ENCODE measurements around the gene FERMT3.
"Not testable (repeated sequence)": the region's sequence is repeated elsewhere in the genome, so short reads cannot be mapped to it uniquely, and the experiment has no call there.

Gene FERMT3

GRCh38 chr11:64235437-64236161 lies 29.1 kb downstream of the FERMT3 start:
- no peak for DNase-seq (ENCODE audit: low spot score)

DNA sequence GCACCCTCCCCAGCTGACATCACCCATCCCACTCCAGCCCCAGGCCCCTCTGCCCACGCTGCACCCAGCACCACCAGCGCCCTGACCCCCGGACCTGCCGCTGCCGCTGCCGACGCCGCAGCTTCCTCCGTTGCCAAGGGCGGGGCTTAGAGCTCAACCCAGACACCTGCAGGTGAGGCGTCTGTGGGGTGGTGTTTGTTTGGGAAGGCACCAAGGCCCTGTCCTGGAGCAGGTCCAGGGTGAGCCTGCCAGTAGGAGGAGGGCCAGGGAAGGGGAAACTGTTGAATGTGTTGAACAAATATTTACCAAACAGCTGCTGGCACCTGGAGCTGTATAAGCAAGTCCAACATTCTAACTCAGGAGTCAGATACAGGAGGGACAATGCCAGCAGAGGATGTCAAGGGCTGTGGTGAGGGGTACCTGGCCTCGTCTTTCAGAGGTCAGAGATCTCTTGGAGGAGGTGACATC lies 31.0 kb downstream of the FERMT3 start:
- DNase-seq (ENCODE audit: low spot score), result no peak

DNA sequence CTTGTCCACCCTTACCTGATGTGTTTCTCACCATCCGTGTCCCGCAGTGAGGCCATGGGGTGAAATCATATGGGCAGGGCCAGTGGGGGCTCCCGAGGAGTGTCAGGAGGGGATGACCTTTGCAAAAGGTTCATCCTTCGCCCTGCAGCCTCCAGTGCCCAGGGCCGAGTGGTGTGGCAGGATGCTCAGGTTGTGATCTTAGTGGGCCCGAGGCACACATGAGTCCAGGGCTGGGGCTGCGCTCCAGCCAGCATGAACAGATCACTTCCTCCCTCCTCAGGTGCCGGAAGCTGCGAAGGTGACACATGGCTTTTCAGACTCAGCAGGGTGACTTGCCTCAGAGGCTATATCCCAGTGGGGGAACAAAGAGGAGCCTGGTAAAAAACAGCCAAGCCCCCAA lies 31.6 kb downstream of the FERMT3 start:
- DNase-seq (ENCODE audit: low spot score), result no peak

- DNase-seq (ENCODE audit: low spot score), result no peak
Observed at GRCh38 chr11:64238999-64239398, 32.5 kb downstream of the FERMT3 start.

GRCh38 chr11:64239662-64240434 lies 33.3 kb downstream of the FERMT3 start:
- DNase-seq (ENCODE audit: low spot score), result no peak

GRCh38 chr11:64240435-64241240 lies 34.1 kb downstream of the FERMT3 start, which contains the start of gene FKBP2:
TSS of gene FKBP2 (plus strand) at chr11:64241095. CDS start at chr11:64242388, 1,293 bp downstream.
- DNase-seq (ENCODE audit: low spot score), result peak; percentile 97

- DNase-seq (ENCODE audit: low spot score), result peak; percentile 100
Observed at GRCh38 chr11:64241241-64241490, 34.6 kb downstream of the FERMT3 start.

- DNase-seq (ENCODE audit: low spot score), result no peak
Observed at GRCh38 chr11:64241491-64242374, 35.2 kb downstream of the FERMT3 start.

DNA sequence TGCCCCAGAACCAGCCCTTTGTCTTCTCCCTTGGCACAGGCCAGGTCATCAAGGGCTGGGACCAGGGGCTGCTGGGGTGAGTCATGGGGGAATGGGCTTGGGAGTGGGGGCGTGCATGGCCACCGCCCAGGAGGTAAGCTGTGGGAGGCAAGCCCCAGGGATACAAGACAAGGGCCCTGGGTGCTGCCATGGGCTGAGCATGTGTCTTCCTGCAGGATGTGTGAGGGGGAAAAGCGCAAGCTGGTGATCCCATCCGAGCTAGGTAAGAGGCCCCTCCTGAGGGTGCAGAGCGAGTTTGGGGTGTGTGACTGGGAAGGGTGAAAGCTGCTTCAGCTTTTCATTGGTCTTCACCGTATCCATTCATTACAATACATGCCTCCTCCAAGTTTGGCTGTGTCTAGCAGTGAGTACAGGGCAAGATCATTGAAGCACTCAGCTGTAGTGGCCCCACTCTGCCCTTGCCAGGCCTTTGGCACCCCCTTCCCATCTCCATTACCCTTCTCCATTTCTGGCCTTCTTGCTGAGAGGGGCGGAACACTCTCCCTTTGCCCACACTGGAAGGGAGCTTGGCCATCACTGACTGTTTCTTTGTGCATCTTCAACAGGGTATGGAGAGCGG lies 36.8 kb downstream of the FERMT3 start:
- no peak for DNase-seq (ENCODE audit: low spot score)

- no peak for DNase-seq (ENCODE audit: low spot score)
Observed at GRCh38 chr11:64244107-64244506, 37.6 kb downstream of the FERMT3 start.

DNA sequence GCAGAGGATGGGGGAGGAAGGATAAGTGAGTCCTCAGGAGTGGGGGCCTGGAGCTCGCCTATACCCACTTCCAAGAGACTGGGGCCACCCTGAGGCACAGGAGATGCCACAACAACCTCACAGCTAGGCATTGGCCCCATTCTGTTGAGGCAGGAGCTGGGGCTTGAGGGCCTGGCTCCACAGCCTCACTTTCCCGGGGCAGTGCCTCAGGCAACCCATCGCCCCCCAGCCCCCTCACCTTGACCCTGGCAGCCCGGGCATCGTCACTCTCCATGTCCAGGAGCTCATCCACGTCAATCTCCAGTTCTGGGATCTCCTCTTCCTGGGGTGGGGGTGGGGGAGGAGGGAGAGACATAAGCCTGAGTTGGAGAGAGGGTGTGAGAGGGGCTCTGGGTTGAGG lies 38.4 kb downstream of the FERMT3 start:
- no peak for DNase-seq (ENCODE audit: low spot score)

GRCh38 chr11:64245401-64245796 lies 38.9 kb downstream of the FERMT3 start:
- no peak for DNase-seq (ENCODE audit: low spot score)

DNA sequence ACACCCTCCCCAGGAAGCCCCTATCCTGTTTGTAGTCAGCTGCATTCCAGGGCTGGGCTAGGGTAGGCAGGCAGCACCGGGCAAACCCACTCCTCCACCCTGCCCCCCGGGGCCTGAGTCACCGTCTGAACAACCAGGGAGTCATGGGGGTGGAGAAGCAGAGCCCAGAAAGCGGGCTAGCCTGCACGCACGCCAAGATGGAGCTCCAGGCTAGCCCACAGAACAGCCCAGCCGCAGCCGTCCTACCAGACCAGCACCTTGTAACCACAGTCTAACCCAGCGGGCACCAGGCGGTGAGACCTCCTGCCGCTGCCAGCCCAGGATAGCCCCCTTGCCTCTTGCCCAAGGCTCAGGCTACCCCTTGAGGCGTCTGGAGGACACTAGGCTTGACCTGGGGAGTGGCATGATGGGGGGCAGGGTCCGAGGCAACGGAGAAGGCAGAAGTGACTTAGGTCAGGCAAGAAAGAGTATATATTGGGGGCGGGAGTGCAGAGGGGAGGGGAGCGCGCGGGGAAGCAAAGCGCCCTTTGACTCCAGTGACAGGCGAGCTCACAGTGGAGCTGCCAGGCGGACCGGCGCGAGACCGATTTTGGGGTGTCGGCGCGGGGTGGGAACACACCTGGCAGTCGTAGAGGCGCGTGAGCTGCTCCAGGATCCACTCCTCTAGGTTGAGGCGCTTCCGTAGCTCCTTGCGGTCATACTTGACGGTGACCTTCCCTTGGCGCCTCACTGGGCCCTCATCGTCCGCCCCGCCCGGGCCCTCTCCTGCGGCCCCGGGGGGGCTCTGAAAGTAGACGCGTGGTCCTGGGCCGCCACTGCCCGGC lies 39.5 kb downstream of the FERMT3 start:
- no peak for DNase-seq (ENCODE audit: low spot score)

DNA sequence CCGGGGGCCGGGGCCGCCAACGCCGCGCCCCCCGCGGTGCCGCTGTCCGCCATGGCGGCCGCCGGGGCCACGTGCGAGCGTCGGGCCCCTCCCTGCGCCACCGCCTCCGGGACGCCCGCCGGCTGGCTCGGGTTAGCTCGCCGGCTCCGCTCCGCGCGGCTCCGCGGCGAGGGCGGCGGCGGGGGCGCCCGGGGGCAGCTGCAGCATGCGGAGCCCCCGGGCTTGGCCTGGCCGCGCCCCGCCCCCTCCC lies 40.0 kb downstream of the FERMT3 start:
- not testable (repeated sequence) for DNase-seq (ENCODE audit: low spot score)

- DNase-seq (ENCODE audit: low spot score), result peak; percentile 93
Observed at GRCh38 chr11:64246871-64247728, 40.6 kb downstream of the FERMT3 start, which contains the start of gene PPP1R14B. TSS of gene PPP1R14B (minus strand) at chr11:64246943. CDS start at chr11:64246673, 270 bp downstream.

DNA sequence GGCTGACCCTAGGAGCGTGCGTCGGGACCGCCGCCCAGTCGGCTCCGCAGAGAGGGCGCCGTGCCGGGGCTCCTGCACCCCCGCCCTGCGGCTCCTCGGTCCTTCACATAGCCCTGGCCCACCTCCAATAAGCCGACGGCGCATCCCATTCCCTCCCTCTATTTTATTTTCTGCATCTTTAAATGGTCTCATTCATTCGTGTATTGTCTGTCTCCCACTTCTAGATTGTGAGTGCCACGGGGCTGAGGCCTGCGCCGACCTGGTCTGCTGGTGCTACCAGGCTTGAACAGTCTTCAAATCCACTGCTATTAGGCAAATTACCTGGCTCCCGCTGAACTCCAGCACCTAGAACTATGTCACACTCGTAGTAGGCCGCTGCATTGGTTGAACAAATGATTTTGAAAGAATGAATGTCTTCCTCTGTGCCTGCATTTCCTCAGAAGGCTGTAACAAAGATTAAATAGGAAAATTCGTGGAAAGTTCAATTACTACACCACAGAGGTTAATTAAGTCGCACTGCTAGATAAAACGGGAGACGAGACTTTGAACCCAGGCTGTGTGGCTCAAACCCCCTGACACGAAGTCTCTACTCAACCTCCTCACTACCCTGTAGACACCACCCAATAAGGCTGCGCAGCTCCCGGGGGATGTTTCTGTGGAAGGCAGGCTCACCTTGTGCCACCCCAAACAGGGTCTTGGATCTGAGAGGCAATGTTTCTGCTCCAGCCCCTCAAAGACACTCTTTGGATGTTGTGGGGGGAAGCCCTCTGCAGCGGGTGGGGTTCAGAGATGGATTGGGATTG lies 41.4 kb downstream of the FERMT3 start:
- DNase-seq (ENCODE audit: low spot score), result no peak

DNA sequence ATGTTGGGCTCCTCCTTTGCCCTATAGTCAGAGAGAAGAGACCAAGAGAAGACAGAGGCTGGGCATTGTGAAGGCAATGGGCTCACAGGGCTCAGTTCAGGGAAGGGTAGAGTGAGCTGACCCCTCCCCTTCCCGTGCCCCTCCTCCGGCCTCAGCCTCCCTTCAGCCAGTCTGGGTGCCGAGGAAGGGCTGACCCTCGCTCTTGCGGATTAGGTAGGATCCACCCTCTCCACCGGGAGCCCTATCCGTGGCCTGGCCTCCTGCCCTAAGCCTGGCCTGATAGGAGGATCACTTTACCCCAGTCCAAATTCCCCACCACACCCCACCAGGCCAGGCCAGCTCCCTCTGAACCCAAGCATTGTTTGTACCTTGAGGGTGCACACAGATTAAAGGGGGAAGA lies 42.1 kb downstream of the FERMT3 start:
- no peak for DNase-seq (ENCODE audit: low spot score)

DNA sequence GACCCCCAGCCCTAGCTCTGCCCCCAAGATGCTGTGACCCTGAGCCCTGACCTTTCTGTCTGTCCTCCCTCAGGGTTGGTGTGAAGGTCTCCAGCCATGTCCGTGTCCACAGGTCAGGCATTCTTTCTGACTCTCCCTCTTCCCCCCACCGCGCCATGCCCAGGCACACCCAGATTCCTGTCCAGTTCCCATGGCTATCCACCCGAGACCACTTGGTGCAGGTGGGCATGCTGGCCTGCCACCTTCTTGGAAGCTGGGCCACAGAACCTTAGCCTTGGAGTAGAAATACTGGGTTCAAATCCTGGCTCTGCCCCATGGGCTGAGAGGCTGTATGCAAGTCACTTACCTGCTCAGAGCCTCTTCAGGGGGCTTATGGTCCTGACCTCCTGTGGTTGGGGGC lies 42.5 kb downstream of the FERMT3 start:
- no peak for DNase-seq (ENCODE audit: low spot score)

All from ecto neural progenitor cell (in vitro differentiated cells).